MM.1S (cell line): ENCODE results near the gene RPS3A.

Experiments used
- DNase-seq: peaks from one replicate; pipeline ENCODE4 v3.0.0-alpha.2; 2015
- H2AFZ ChIP-seq: fragments of 300-600 bp; sonication (generic); 2 replicates; pipeline ENCODE4 v1.6.0; 2016; ENCODE audit warnings: antibody characterized with exemption, low read length
- H3F3A ChIP-seq: fragments of 300-600 bp; sonication (generic); 2 replicates; pipeline ENCODE4 v1.6.1; 2016; ENCODE audit warnings: mild to moderate bottlenecking, antibody characterized with exemption, low read length, moderate library complexity, mixed read lengths; ENCODE audit not compliant: insufficient read depth
- H3K27ac ChIP-seq: fragments of 300-600 bp; sonication (generic); 2 replicates; pipeline ENCODE4 v1.5.1; 2016; ENCODE audit warnings: mild to moderate bottlenecking, low read length
- H3K27me3 ChIP-seq: fragments of 300-600 bp; sonication (generic); replicated peaks from 2 replicates; pipeline ENCODE4 v1.6.0; 2016; ENCODE audit warnings: low read length; ENCODE audit not compliant: insufficient read depth
- H3K36me3 ChIP-seq: fragments of 300-600 bp; sonication (generic); replicated peaks from 2 replicates; pipeline ENCODE4 v1.6.1; 2016; ENCODE audit warnings: mild to moderate bottlenecking, low read length, mixed read lengths; ENCODE audit not compliant: insufficient read depth
- H3K4me1 ChIP-seq: fragments of 300-600 bp; sonication (generic); 2 replicates; pipeline ENCODE4 v1.6.1; 2016; ENCODE audit warnings: low read length, mixed read lengths
- H3K4me2 ChIP-seq: fragments of 300-600 bp; sonication (generic); 2 replicates; pipeline ENCODE4 v1.6.0; 2016; ENCODE audit warnings: low read depth, low read length
- H3K4me3 ChIP-seq: fragments of 300-600 bp; sonication (generic); 2 replicates; pipeline ENCODE4 v1.5.1; 2016; ENCODE audit warnings: low read length, mixed read lengths
- H3K79me2 ChIP-seq: fragments of 300-600 bp; sonication (generic); 2 replicates; pipeline ENCODE4 v1.6.1; 2016; ENCODE audit warnings: mixed run types, low read length, mixed read lengths
- H3K9ac ChIP-seq: fragments of 300-600 bp; sonication (generic); 2 replicates; pipeline ENCODE4 v1.6.1; 2016; ENCODE audit warnings: low read length, mixed read lengths
- H3K9me2 ChIP-seq: fragments of 300-600 bp; sonication (generic); replicated peaks from 2 replicates; pipeline ENCODE4 v1.6.1; 2016; ENCODE audit warnings: mild to moderate bottlenecking, low read length, mixed read lengths; ENCODE audit not compliant: insufficient read depth
- H3K9me3 ChIP-seq: fragments of 300-600 bp; sonication (generic); replicated peaks from 2 replicates; pipeline ENCODE4 v1.6.1; 2016; ENCODE audit warnings: mild to moderate bottlenecking, low read length, mixed read lengths; ENCODE audit not compliant: insufficient read depth
- H4K20me1 ChIP-seq: fragments of 300-600 bp; sonication (generic); 2 replicates; pipeline ENCODE4 v1.6.1; 2016; ENCODE audit warnings: mild to moderate bottlenecking, low read length, moderate library complexity, mixed read lengths; ENCODE audit not compliant: insufficient read depth
- CTCF ChIP-seq: fragments of 300-600 bp; sonication (generic); IDR thresholded peaks from 2 replicates; pipeline ENCODE4 v1.5.1; 2016; ENCODE audit warnings: antibody characterized with exemption, low read length, mixed read lengths
- EZH2 ChIP-seq: fragments of 300-600 bp; sonication (generic); optimal IDR thresholded peaks from 2 replicates; pipeline ENCODE3; 2017; ENCODE audit warnings: low read depth, mild to moderate bottlenecking, antibody characterized with exemption, low read length, mixed read lengths
- EZH2phosphoT487 ChIP-seq: fragments of 300-600 bp; sonication (generic); IDR thresholded peaks from 2 replicates; pipeline ENCODE4 v1.6.1; 2018; ENCODE audit warnings: antibody characterized with exemption, low read length

Gene RPS3A

GRCh38 chr4:151091047-151091446, 8.4 kb upstream of the RPS3A start:
- no peaks in the 10 kb centered on the region for H3K9me2 ChIP-seq
- no peak overlapping the region for H2AFZ ChIP-seq
- no peaks in the 10 kb centered on the region for H3K4me1 ChIP-seq
- H3K4me2 ChIP-seq: no peak overlapping the region
- no peaks in the 10 kb centered on the region for H3K36me3 ChIP-seq
- H3K27me3 ChIP-seq: no peaks in the 10 kb centered on the region
- TF ChIP-seq CTCF (no peak), EZH2phosphoT487 (no peak), EZH2 (no peak)
- H3K79me2 ChIP-seq: no peaks in the 10 kb centered on the region
- H3K9me3 ChIP-seq: no peaks in the 10 kb centered on the region
- H3K4me3 ChIP-seq: no peak overlapping the region
- no peaks in the 10 kb centered on the region for H4K20me1 ChIP-seq
- H3K27ac ChIP-seq: no peak overlapping the region
- H3F3A ChIP-seq: no peaks in the 10 kb centered on the region
- no peak for DNase-seq
- no peak overlapping the region for H3K9ac ChIP-seq

- Histone ChIP-seq H4K20me1 (no peaks in the 10 kb centered on the region), H3F3A (no peaks in the 10 kb centered on the region), H3K9me2 (no peaks in the 10 kb centered on the region), H3K79me2 (no peaks in the 10 kb centered on the region), H3K27ac (no peak overlapping the region), H3K4me2 (no peak overlapping the region), H3K36me3 (no peaks in the 10 kb centered on the region), H3K9me3 (no peaks in the 10 kb centered on the region), H2AFZ (no peak overlapping the region), H3K9ac (no peak overlapping the region), H3K27me3 (no peaks in the 10 kb centered on the region), H3K4me3 (no peak overlapping the region), H3K4me1 (no peaks in the 10 kb centered on the region)
- DNase-seq: no peak
- no peak for TF ChIP-seq EZH2
These were observed 6.9 kb upstream of the RPS3A start for GRCh38 chr4:151092488-151092887.

GRCh38 chr4:151093203-151093602, 6.2 kb upstream of the RPS3A start:
- Histone ChIP-seq H3K27ac (no peak overlapping the region), H3K27me3 (no peaks in the 10 kb centered on the region), H3K4me2 (no peak overlapping the region), H2AFZ (no peak overlapping the region), H3K9me3 (no peaks in the 10 kb centered on the region), H4K20me1 (no peaks in the 10 kb centered on the region), H3K36me3 (no peaks in the 10 kb centered on the region), H3K4me1 (no peaks in the 10 kb centered on the region), H3K79me2 (no peaks in the 10 kb centered on the region), H3F3A (no peaks in the 10 kb centered on the region), H3K9me2 (no peaks in the 10 kb centered on the region), H3K4me3 (no peak overlapping the region), H3K9ac (no peak overlapping the region)
- TF ChIP-seq CTCF: no peak
- no peak for TF ChIP-seq EZH2
- TF ChIP-seq EZH2phosphoT487: no peak
- no peak for DNase-seq

GRCh38 chr4:151094290-151094751, 5.1 kb upstream of the RPS3A start:
- Histone ChIP-seq H3K9me2 (no peaks in the 10 kb centered on the region), H3F3A (no peaks in the 10 kb centered on the region), H3K4me3 (no peak overlapping the region), H3K36me3 (no peaks in the 10 kb centered on the region), H3K79me2 (no peaks in the 10 kb centered on the region), H3K9me3 (no peaks in the 10 kb centered on the region), H3K27me3 (no peaks in the 10 kb centered on the region), H3K9ac (no peak overlapping the region), H4K20me1 (no peaks in the 10 kb centered on the region), H3K4me1 (peaks cover 4% of the 10 kb centered on the region; the same call in 1 of the 2 replicates), H3K27ac (no peak overlapping the region), H2AFZ (no peak overlapping the region), H3K4me2 (no peak overlapping the region)
- TF ChIP-seq EZH2: no peak
- no peak for TF ChIP-seq CTCF
- no peak for TF ChIP-seq EZH2phosphoT487
- DNase-seq: no peak
